ENCODE results near the gene PLK4.
"Not testable (repeated sequence)": the region's sequence is repeated elsewhere in the genome, so short reads cannot be mapped to it uniquely, and the experiment has no call there.

PLK4 gene

DNA sequence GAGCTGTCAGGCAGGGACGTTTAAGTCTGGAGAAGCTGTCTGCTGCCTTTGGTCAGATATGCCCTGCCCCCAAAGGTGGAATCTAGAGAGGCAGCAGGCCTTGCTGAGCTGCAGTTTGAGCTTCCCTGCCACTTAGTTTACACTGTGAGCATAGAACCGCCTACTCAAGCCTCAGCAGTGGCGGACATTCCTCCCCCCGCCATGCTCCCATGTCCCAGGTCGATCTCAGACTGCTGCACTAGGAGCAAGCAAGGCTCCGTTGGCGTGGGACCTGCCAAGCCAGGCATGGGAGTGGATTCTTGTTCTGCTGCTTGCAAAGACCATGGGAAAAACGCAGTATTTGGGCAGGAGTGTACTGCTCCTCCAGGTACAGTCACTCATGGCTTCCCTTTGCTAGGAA, 24.3 kb downstream of the PLK4 start:
- DNase-seq (ENCODE audit: extremely low read depth in 1 of 2, low read depth in 1 of 2) = no peak

- DNase-seq (ENCODE audit: extremely low read depth in 1 of 2, low read depth in 1 of 2) = no peak
Observed at GRCh38 chr4:127916512-127916911, 35.8 kb downstream of the PLK4 start.

- DNase-seq (ENCODE audit: extremely low read depth in 1 of 2, low read depth in 1 of 2) = no peak
Observed at GRCh38 chr4:127917151-127917550, 36.5 kb downstream of the PLK4 start.

DNA sequence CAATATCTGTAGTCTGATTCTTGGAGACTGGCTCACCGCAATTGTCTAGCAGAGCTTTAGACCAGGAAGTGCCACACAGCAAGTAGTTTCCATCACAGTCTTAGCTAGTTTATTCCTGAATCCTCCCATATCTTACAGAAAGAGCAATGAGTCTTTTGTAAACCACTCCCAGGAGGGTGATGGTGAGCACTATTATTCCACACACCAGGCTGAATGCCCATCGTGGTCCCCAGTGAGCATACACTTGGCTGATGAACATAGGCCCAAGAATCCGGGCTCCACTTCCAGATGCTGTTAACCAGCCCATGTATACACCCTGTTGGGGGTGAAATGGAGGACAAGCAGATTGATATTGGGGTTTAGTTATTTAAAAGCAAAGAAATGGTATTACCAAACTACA, 39.8 kb downstream of the PLK4 start:
- DNase-seq (ENCODE audit: extremely low read depth in 1 of 2, low read depth in 1 of 2) = no peak

DNA sequence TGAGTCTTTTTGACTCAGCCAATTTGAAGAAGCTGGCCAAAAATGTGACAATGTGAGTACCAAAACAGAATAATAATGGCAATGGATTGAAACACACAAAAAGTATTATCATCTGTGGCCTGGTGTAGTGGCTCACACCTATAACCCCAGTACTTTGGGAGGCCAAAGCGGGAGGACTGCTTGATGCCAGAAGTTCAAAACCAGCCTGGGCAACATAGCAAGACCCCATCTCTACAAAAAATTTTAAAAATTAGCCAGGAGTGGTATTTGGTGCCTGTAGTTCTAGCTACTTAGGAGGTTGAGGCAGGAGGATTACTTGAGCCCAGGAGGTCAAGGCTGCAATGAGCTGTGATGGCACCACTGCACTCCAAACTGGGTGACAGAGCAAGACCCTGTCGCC, 41.5 kb downstream of the PLK4 start:
- no peak for DNase-seq (ENCODE audit: extremely low read depth in 1 of 2, low read depth in 1 of 2)

DNA sequence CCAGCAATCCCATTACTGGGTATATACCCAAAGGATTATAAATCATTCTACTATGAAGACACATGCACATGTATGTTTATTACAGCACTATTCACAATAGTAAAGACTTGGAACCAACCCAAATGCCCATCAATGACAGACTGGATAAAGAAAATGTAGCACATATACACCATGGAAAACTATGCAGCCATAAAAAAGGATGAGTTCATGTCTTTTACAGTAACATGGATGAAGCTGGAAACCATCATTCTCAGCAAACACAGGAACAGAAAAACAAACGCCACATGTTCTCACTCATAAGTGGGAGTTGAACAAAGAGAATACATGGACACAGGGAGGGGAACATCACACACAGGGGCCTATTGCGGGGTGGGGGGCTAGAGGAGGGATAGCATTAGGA, 45.0 kb downstream of the PLK4 start:
- not testable (repeated sequence) for DNase-seq (ENCODE audit: extremely low read depth in 1 of 2, low read depth in 1 of 2)

GRCh38 chr4:127930175-127930574, 49.5 kb downstream of the PLK4 start:
- no peak for DNase-seq (ENCODE audit: extremely low read depth in 1 of 2, low read depth in 1 of 2)

- DNase-seq (ENCODE audit: extremely low read depth in 1 of 2, low read depth in 1 of 2) = not testable (repeated sequence)
Observed at GRCh38 chr4:127931836-127932235, 51.1 kb downstream of the PLK4 start.

GRCh38 chr4:127936974-127937373, 56.3 kb downstream of the PLK4 start:
- DNase-seq (ENCODE audit: extremely low read depth in 1 of 2, low read depth in 1 of 2) = no peak

Data from activated CD8-positive, alpha-beta memory T cell treated with anti-CD3 and anti-CD28 coated beads for 1 hour (primary cell).